ENCODE data around the gene SMIM27. TPM values are rescaled to one million over a fixed set of nuclear protein-coding genes. Genes with fewer than 3 reads are reported as not detected.
A peak's percentile ranks its signal among the peaks of the same experiment; 100 is the strongest.
"Not testable (repeated sequence)": the region's sequence is repeated elsewhere in the genome, so short reads cannot be mapped to it uniquely, and the experiment has no call there.

Gene SMIM27, protein sequence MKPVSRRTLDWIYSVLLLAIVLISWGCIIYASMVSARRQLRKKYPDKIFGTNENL
- total RNA-seq: 15.7 TPM
- long read RNA-seq, partial matches to known transcripts: 3 of 8 reads
- long read RNA-seq, other reads (novel, unspliced or antisense): 4 of 8 reads

GRCh38 chr9:32552172-32552872 lies at the start of gene SMIM27, which contains the start of gene TOPORS:
TSS of gene SMIM27 (plus strand) at chr9:32552327. CDS start at chr9:32552435, 108 bp downstream.
TSS of gene TOPORS (minus strand) at chr9:32552586. CDS start at chr9:32552436, 150 bp downstream.
- intact Hi-C loops (cut with DNase I): loop anchor here (1.0 kb wide), 1 partner anchor 20 kb away; no protein-coding TSS in a partner anchor
- peak; percentile 95 for DNase-seq (ENCODE audit: low spot score)

DNA sequence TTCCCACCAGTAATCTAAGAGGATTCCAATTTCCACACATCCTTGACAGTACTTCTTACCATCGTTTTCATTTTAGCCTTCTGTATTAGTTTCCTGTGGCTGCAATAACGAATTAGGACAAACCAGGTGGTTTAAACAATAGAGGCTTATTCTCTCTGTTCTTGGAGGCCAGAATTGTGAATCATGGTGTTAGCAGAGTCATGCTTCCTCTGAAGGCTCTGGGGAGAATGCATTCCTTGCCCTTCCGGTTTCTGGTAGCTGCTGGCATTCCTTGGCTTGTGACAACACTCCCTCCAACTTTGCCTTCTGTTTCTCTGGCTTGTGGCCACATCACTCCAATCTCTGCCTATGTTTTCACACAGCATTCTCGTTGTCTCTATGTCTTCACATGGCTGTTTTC lies 49.7 kb upstream of the SMIM27 start:
- intact Hi-C loops (cut with DNase I): no loop called here
- no peak for DNase-seq (ENCODE audit: low spot score)

DNA sequence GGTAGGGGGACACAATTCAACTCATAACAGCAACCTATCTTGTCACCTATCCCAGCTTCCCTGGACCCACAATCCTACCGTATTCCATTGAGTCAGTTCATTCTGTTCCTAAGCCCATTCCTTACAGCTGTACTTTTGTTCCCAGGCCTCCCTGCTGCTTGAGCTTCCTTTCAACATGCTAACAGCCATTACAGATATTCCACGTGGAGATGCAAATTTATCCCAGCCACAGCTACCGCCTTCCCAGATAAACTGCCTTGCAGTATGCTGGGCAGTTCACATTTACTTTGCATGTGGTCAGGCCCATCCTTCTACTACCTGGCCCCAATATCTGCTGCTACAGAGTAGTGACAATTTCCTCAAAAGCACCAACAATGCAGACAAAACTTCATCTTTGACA lies 49.1 kb upstream of the SMIM27 start:
- DNase-seq (ENCODE audit: low spot score): no peak
- intact Hi-C loops (cut with DNase I): no loop called here

DNA sequence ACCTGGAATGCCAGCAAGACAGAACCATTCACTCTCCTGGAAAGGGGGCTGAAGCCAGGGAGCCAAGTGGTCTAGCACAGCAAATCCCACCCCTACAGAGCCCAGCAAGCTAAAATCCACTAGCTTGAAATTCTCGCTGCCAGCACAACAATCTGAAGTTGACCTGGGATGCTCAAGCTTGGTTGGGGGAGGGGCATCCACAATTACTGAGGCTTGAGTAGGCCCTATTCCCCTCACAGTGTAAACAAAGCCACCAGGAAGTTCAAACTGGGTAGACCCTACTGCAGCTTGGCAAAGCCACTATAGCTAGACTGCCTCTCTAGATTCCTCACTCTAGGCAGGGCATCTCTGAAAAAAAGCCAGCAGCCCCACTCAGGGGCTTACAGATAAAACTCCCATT lies 43.4 kb upstream of the SMIM27 start:
- intact Hi-C loops (cut with DNase I): no loop called here
- no peak for DNase-seq (ENCODE audit: low spot score)

DNA sequence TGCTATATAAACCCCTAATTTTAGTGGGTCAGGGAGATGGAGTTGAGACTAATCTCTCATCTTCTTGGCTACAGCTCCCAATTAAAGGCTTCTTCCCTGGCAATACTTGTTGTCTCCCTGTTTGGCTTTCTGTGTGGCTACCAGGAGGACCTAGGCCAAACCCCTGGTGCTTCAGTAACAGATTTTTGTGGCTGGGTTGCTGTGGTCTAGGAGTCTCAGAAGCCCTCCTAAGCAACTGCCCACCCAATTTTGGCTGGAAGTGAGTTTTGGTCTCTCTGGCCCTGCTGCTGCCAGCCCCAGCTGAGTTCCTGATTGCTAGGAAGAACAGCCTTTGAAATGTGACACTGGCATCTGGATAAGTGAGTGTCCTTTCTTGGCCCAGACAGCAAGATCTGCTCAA lies 35.9 kb upstream of the SMIM27 start:
- no peak for DNase-seq (ENCODE audit: low spot score)
- intact Hi-C loops (cut with DNase I): no loop called here

- intact Hi-C loops (cut with DNase I): no loop called here
- DNase-seq (ENCODE audit: low spot score): no peak
These were observed 33.9 kb upstream of the SMIM27 start for GRCh38 chr9:32518276-32518675.

GRCh38 chr9:32523910-32524309 lies 28.2 kb upstream of the SMIM27 start:
- intact Hi-C loops (cut with DNase I): loop anchor here (2.0 kb wide), 1 partner anchor 51 kb away; no protein-coding TSS in a partner anchor
- no peak for DNase-seq (ENCODE audit: low spot score)

DNA sequence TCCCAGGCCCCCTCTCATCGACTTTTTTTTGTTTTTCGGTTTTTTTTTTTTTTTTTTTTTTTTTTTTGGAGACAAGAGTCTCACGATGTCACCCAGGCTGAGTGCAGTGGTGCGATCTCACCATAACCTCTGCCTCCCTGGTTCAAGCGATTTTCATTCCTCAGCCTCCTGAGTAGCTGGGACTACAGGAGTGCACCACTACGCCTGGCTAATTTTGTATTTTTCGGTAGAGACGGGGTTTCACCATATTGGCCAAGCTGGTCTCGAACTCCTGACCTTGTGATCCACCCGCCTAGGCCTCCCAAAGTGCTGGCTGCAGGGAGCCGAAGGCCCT lies 27.6 kb upstream of the SMIM27 start:
- not testable (repeated sequence) for DNase-seq (ENCODE audit: low spot score)
- intact Hi-C loops (cut with DNase I): loop anchor here (2.0 kb wide), 1 partner anchor 50 kb away; no protein-coding TSS in a partner anchor

GRCh38 chr9:32524892-32525708 lies 27.0 kb upstream of the SMIM27 start:
- intact Hi-C loops (cut with DNase I): loop anchor here (2.0 to 5.0 kb wide), 2 partner anchors 50 to 143 kb away; partner anchors contain the start of gene ACO1
- no peak for DNase-seq (ENCODE audit: low spot score)

DNA sequence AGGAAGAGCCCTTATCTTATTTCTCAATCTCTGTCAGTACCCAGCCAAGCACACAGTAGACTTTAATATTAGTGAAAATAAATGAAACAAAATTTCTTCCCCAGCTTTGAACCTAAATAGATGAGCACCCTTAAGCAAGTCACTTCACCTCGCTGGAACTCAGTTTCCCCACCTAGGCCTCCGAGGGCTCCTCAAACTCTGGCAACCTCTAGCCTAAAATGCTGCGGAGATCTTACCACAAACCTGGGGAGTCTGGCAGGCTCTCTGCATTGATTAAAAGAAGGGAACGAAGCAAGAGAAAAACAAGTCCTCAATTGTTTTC lies 26.5 kb upstream of the SMIM27 start:
- intact Hi-C loops (cut with DNase I): loop anchor here (2.0 to 5.0 kb wide), 3 partner anchors 25 to 143 kb away; partner anchors contain the start of gene ACO1
- DNase-seq (ENCODE audit: low spot score): no peak

- DNase-seq (ENCODE audit: low spot score): peak; percentile 97
These were observed 26.0 kb upstream of the SMIM27 start, which contains the start of gene RIGI for GRCh38 chr9:32526041-32526706. TSS of gene RIGI (minus strand) at chr9:32526196. CDS start at chr9:32526166, 30 bp downstream.

GRCh38 chr9:32526707-32527048 lies 25.4 kb upstream of the SMIM27 start:
- no peak for DNase-seq (ENCODE audit: low spot score)
- intact Hi-C loops (cut with DNase I): loop anchor here (2.0 to 5.0 kb wide), 2 partner anchors 24 to 144 kb away; partner anchors contain the start of gene ACO1

More at GRCh38 chr9:32526041-32526706, 26.0 kb upstream of the SMIM27 start, which contains the start of gene RIGI:
- intact Hi-C loops (cut with DNase I): loop anchor here (2.0 to 5.0 kb wide), 2 partner anchors 25 to 144 kb away; partner anchors contain the start of gene ACO1

GRCh38 chr9:32533336-32533735 lies 18.8 kb upstream of the SMIM27 start:
- DNase-seq (ENCODE audit: low spot score): no peak
- intact Hi-C loops (cut with DNase I): loop anchor here (10.0 kb wide), 1 partner anchor 59 kb away; no protein-coding TSS in a partner anchor

DNA sequence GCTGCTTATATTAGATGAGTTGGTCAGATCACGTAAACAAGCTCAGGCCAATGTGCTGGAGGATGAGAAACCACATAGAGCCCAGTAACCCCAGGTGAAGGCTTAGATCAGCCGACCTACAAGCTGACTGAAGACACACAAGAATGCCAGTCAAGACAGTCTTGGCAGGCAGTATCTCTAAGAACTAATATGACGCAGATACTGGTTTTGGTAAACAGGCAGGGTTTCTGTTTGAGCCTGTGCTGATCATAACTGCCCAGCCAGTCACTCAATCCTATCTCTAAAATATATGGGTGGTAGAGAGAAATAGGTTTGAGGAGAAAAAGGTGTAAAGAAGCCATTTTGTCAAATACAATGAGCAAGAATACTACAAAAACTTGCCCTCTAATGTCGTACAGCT lies 18.3 kb upstream of the SMIM27 start:
- intact Hi-C loops (cut with DNase I): loop anchor here (10.0 kb wide), 1 partner anchor 59 kb away; no protein-coding TSS in a partner anchor

GRCh38 chr9:32543047-32543446 lies 9.1 kb upstream of the SMIM27 start:
- no peak for DNase-seq (ENCODE audit: low spot score)
- intact Hi-C loops (cut with DNase I): no loop called here

More for the DNA sequence above, 18.3 kb upstream of the SMIM27 start:
- DNase-seq (ENCODE audit: low spot score): no peak

GRCh38 chr9:32545884-32546283 lies 6.2 kb upstream of the SMIM27 start:
- intact Hi-C loops (cut with DNase I): no loop called here
- no peak for DNase-seq (ENCODE audit: low spot score)

GRCh38 chr9:32548213-32548612 lies 3.9 kb upstream of the SMIM27 start:
- intact Hi-C loops (cut with DNase I); DNase-seq (ENCODE audit: low spot score): not testable (repeated sequence)

DNA sequence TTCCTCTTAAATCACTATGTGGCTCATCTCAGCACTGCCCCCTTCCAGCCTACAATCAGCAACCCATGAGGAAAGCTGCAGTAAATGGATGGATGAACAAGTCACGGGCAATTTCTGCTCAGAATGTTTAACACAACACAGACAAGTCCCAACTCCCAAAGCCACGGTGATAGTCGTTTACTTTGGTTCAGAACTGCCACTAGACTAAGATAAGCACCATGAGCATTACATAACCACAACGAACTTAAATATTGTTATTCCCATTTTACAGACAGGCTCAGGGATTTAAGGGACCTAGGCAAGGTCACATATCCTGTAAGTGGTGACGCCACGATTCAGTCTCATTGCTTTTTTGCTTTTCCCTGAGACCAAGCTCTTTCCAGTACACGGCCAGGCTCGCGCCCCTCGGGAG lies 2.0 kb upstream of the SMIM27 start:
- no peak for DNase-seq (ENCODE audit: low spot score)
- intact Hi-C loops (cut with DNase I): loop anchor here (2.0 kb wide), 1 partner anchor 23 kb away; the partner anchor contains the start of gene RIGI

DNA sequence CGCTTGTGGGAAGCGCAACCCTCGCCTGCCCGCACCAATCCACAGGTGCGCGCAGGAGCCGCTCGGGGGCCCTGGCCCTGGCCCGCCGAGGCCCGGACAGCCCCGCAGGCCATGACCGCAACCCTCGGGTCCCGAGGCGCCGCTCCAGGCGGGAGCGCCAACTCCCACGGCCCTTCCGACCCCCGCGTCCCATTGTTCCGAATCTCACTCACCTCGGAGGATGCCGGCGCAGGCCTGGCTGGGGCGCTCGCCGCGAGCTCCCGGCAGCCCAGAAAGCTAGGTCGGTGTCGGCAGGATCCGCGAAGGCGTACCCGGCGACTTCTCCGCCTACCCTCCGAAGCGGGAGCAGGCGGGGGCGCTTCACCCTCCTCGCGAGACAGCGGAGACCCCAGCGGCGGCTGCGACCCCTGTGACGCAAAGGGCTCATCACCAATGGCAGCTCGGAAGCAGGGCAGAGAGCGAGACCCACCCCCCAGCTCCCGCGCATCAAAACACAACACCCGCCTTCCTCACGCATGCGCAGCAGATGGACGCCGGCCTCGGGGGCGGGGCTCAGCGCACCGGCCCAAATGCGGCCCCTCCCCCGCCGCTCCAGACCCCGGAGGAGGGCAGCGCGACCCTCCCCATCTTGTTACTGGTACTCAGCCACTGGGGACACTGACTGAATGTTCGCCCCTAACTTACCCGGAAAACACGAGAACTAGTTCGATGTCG lies 1.4 kb upstream of the SMIM27 start:
- intact Hi-C loops (cut with DNase I): loop anchor here (2.0 kb wide), 1 partner anchor 24 kb away; the partner anchor contains the start of gene RIGI
- peak; percentile 98 for DNase-seq (ENCODE audit: low spot score)
